MCF 10A (cell line): ENCODE measurements around the gene SEH1L. TPM values are rescaled to one million over a fixed set of nuclear protein-coding genes. Genes with fewer than 3 reads are reported as not detected.

ENCODE experiments used
- BruUV-seq: library from RNA; stranded (reverse); fragments of 400-500 nt; replicated peaks from 2 replicates; lab custom pipeline; 2021; lab: Mats Ljungman, UMichigan
- CTCF ChIA-PET: fragments of 300-600 bp; sonication (Branson Sonifier 250); formaldehyde crosslinking; extraction: SDS; loops from one replicate; lab custom pipeline; 2021; ENCODE audit warnings: antibody characterized with exemption, inconsistent platforms; lab: Yijun Ruan, JAX
- POLR2A ChIA-PET: fragments of 300-600, 350-650 bp; sonication (Branson Sonifier 250); formaldehyde crosslinking; extraction: SDS; loops from one replicate; lab custom pipeline; 2020; ENCODE audit warnings: antibody characterized with exemption, inconsistent platforms; lab: Yijun Ruan, JAX
- DNase-seq: peaks from one replicate; pipeline ENCODE4 v3.0.0-alpha.2; 2018; ENCODE audit not compliant: unreplicated experiment
- H3K27ac Mint-ChIP-seq: one replicate; pipeline ENCODE4 v1.8.0; 2022; ENCODE audit warnings: mild to moderate bottlenecking, low read depth, mixed read lengths; ENCODE audit not compliant: unreplicated experiment
- H3K27me3 Mint-ChIP-seq: one replicate; pipeline ENCODE4 v1.8.0; 2022; ENCODE audit warnings: mixed read lengths; ENCODE audit not compliant: insufficient read depth, unreplicated experiment
- H3K36me3 Mint-ChIP-seq: one replicate; pipeline ENCODE4 v1.8.0; 2022; ENCODE audit warnings: mild to moderate bottlenecking, moderate library complexity, mixed read lengths; ENCODE audit not compliant: insufficient read depth, unreplicated experiment
- H3K4me1 Mint-ChIP-seq: one replicate; pipeline ENCODE4 v1.8.0; 2022; ENCODE audit warnings: mixed read lengths; ENCODE audit not compliant: insufficient read depth, unreplicated experiment
- H3K4me3 Mint-ChIP-seq: one replicate; pipeline ENCODE4 v1.8.0; 2022; ENCODE audit warnings: mild to moderate bottlenecking, moderate library complexity, mixed read lengths; ENCODE audit not compliant: unreplicated experiment
- H3K9me3 Mint-ChIP-seq: one replicate; pipeline ENCODE4 v1.8.0; 2022; ENCODE audit warnings: mixed read lengths; ENCODE audit not compliant: unreplicated experiment
- intact Hi-C: fragments of 100-400 bp; cut with micrococcal nuclease; formaldehyde crosslinking; loops from 2 replicates; pipeline ENCODE4 v1.14.1; 2022
- total RNA-seq: library from RNA; stranded (reverse); gene quantifications from 2 replicates; pipeline ENCODE4 v1.2.3, GENCODE V29; 2022
- TF ChIP-seq, protein P1 (sequence below): fragments of 200-600 bp; IDR thresholded peaks from one replicate; pipeline ENCODE4 v1.8.0; 2022; ENCODE audit warnings: antibody characterized with exemption, mild to moderate bottlenecking; ENCODE audit not compliant: unreplicated experiment

Gene SEH1L
- total RNA-seq, 1 experiment from 2014 or later: 139 TPM

DNA sequence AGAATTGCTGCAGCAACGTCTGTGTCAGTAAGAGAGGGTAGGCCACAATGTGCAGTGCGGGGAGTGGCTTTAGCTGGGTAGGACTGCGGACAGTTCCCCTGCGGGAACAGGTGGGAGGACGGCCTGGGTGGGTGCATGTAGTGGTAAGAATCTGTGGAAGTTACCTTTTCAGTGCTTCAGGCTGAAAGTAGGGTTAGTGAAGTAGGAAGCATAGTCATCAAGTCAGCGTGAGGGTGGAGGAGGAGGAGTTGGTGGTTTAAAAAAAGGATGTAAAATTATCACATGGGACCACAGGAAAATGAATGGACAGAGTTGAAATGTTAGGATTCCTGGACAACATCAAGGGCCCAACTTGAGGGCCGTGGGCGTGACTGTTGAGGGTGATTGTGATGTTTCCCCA is 56.6 kb downstream of the SEH1L start:
- BruUV-seq: no TSS peak
- H3K36me3 Mint-ChIP-seq: peaks cover 26% of the 10 kb centered on the region
- H3K9me3 Mint-ChIP-seq: no peaks in the 10 kb centered on the region
- ChIA-PET CTCF (interaction anchor here (0.8 to 1.7 kb wide), 3 partner anchors 9 to 526 kb away, joined by 4 read pairs; no protein-coding TSS in a partner anchor), POLR2A (no interaction called here)
- intact Hi-C loops: no loop called here
- H3K4me1 Mint-ChIP-seq: no peaks in the 10 kb centered on the region
- no peak overlapping the region for H3K27ac Mint-ChIP-seq
- TF ChIP-seq, protein P1, sequence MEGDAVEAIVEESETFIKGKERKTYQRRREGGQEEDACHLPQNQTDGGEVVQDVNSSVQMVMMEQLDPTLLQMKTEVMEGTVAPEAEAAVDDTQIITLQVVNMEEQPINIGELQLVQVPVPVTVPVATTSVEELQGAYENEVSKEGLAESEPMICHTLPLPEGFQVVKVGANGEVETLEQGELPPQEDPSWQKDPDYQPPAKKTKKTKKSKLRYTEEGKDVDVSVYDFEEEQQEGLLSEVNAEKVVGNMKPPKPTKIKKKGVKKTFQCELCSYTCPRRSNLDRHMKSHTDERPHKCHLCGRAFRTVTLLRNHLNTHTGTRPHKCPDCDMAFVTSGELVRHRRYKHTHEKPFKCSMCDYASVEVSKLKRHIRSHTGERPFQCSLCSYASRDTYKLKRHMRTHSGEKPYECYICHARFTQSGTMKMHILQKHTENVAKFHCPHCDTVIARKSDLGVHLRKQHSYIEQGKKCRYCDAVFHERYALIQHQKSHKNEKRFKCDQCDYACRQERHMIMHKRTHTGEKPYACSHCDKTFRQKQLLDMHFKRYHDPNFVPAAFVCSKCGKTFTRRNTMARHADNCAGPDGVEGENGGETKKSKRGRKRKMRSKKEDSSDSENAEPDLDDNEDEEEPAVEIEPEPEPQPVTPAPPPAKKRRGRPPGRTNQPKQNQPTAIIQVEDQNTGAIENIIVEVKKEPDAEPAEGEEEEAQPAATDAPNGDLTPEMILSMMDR: no peak
- no peak for DNase-seq
- no peaks in the 10 kb centered on the region for H3K27me3 Mint-ChIP-seq
- H3K4me3 Mint-ChIP-seq: no peak overlapping the region

DNA sequence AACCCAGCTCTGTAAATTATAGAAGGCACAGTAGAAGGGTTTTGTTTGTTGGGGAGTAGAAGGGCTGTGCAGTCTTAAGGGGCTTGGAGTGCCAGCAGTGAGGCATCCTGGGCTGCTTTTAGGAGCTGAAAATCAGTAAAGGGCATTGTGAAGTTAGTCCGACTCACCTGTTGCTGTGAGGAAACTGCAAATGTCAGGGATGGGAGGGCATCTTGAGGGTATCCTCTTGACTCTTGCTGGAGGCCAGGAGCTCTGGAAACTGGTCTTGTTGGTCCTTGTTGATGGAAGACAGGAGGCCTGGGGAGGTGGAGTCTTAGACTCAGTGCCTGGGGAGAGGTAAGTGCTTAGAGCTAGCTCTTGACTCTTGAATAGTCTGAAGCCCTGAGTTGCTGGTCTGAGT is 57.5 kb downstream of the SEH1L start:
- CTCF ChIA-PET: interaction anchor here (1.5 to 1.7 kb wide), 2 partner anchors 10 to 525 kb away, joined by 4 read pairs; no protein-coding TSS in a partner anchor
- TF ChIP-seq, protein P1: no peak
- intact Hi-C loops: no loop called here
- Mint-ChIP-seq H3K27ac (no peak overlapping the region), H3K27me3 (no peaks in the 10 kb centered on the region), H3K4me3 (no peak overlapping the region), H3K9me3 (no peaks in the 10 kb centered on the region), H3K36me3 (peaks cover 35% of the 10 kb centered on the region), H3K4me1 (no peaks in the 10 kb centered on the region)
- no TSS peak for BruUV-seq
- DNase-seq: no peak
- POLR2A ChIA-PET: interaction anchor here (1.7 kb wide), 1 partner anchor 15 kb away, joined by 4 read pairs; no protein-coding TSS in a partner anchor

DNA sequence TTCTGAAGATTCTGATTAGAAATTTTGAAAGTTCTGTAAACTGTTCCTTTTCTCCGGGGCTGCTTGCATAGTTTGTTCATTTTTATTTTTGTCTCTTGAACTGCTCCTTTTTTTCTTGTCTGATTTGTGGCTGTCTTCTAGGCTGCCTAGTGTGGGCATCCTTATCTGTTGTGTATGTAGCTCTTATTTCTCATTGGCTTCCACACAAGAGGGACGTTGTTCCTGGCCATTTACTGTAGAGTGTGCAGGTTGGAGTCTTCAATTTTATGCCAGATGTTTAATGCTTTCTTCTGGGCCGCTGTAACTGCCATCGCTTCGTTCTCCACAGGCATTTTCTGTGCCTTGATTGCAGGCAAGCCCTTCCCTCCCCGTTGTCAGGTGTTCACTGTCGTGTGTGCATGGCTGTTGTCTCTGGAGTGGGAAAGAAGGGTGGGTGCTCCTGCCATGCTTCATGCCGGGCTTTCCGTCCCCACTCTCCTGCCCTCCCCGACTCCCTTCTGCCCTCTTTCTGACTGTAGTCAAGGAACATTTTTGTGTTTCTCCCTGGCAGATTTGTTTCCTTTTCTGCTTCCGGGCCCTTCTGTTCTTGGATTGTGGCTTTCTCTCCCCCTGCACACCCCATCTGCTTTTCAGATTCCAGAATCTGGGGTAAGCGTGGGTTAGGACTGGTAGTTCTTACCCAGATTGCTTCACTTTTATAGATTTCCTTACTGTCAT is 58.9 kb downstream of the SEH1L start:
- Mint-ChIP-seq H3K27me3 (no peaks in the 10 kb centered on the region), H3K27ac (no peak overlapping the region), H3K4me3 (no peak overlapping the region), H3K9me3 (no peaks in the 10 kb centered on the region), H3K36me3 (peaks cover 43% of the 10 kb centered on the region), H3K4me1 (no peaks in the 10 kb centered on the region)
- intact Hi-C loops: no loop called here
- BruUV-seq: no TSS peak
- TF ChIP-seq, protein P1: no peak
- CTCF ChIA-PET: interaction anchor here (0.6 kb wide), 1 partner anchor 51 kb away, joined by 3 read pairs; no protein-coding TSS in a partner anchor
- no peak for DNase-seq
- POLR2A ChIA-PET: interaction anchor here (1.0 to 1.7 kb wide), 2 partner anchors 13 to 16 kb away, joined by 4 read pairs; partner anchors contain the start of gene CEP192

DNA sequence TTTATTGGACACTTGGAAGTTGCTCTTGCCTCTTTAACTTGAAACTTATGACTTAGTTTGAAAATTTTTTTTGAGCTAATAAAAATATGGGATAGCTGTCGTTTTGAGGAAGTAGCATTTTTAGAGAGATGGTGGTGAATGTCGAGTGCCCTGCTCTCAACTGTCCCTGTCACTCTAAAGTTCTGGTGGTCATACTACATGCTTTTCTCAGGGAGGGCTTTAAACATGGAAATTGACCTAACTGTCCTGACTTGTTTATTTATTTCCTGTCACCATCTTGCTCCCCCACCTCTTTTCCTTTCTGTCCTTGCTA is 59.4 kb downstream of the SEH1L start:
- intact Hi-C loops: no loop called here
- DNase-seq: no peak
- TF ChIP-seq, protein P1: no peak
- Mint-ChIP-seq H3K36me3 (peaks cover 43% of the 10 kb centered on the region), H3K4me1 (no peaks in the 10 kb centered on the region), H3K27ac (no peak overlapping the region), H3K27me3 (no peaks in the 10 kb centered on the region), H3K4me3 (no peak overlapping the region), H3K9me3 (no peaks in the 10 kb centered on the region)
- ChIA-PET CTCF (interaction anchor here (0.6 kb wide), 1 partner anchor 51 kb away, joined by 3 read pairs; no protein-coding TSS in a partner anchor), POLR2A (no interaction called here)
- BruUV-seq: no TSS peak
